Measurements from ENCODE around the gene MRPS10. TPM values are rescaled to one million over a fixed set of nuclear protein-coding genes. Genes with fewer than 3 reads are reported as not detected.
A peak's percentile ranks its signal among the peaks of the same experiment; 100 is the strongest.

Gene MRPS10
- polyA plus RNA-seq, 3 donors = 9.2 to 33.0 (median 31.4) TPM

DNA sequence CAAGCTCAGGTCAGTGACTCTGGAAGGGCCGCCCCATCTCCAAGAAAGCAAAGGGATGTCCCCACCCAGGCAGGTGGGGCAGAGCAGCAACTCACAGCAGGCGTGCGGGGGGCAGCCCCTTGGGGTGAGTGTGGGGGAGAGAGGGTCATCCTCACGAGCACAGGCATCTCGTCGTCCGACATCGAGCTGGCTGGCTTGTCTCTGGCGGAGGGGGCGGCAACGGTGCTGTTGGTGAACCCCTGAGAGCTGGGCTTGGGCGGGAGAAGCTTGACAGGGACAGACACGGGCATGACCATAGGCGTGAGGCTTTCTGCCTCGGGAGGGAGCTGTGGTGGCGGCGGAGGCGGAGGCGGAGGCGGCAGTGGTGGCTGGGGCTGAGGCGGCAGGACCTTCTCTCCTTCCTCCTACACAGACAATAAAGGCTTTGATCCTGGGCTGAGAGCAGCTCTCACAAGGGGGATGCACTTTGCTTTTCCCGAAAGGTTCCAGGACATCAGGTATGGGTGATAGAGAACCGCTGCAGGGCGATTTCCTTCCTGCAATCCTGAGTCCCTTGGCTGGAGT lies 45.6 kb upstream of the MRPS10 start:
- Histone ChIP-seq H3K9me3 (replicated peaks in 1 of 2; ENCODE audit: control insufficient read depth in 1 of 2, insufficient read depth in 1 of 2, low read length in 2 of 2) (no peaks in the 10 kb centered on the region), H3K4me1 (ENCODE audit: control insufficient read depth in 1 of 2, insufficient read depth in 2 of 2, low read length in 2 of 2) (no peaks in the 10 kb centered on the region), H2AFZ (ENCODE audit: insufficient read depth, low read depth, low read length, poor library complexity, severe bottlenecking) (no peak overlapping the region), H3K27me3 (ENCODE audit: control insufficient read depth in 2 of 2, insufficient read depth in 2 of 2, low read length in 2 of 2) (no peaks in the 10 kb centered on the region), H3K36me3 (replicated peaks in 1 of 2; ENCODE audit: control insufficient read depth in 1 of 2, insufficient read depth in 2 of 2, low read length in 2 of 2) (peaks cover 42 to 85% of the 10 kb centered on the region in 2 donors), H3K79me2 (ENCODE audit: insufficient read depth, low read length) (no peaks in the 10 kb centered on the region), H3K27ac (ENCODE audit: low read depth in 1 of 2, low read length in 2 of 2) (no peak overlapping the region), H3K4me2 (replicated peaks; ENCODE audit: extremely low read depth, low read length, poor library complexity, severe bottlenecking) (no peak overlapping the region), H4K20me1 (ENCODE audit: insufficient read depth, low read length) (no peaks in the 10 kb centered on the region), H3K4me3 (replicated peaks in 1 of 3; ENCODE audit: low read depth in 2 of 3, low read length in 3 of 3) (no peak overlapping the region), H3K9ac (ENCODE audit: insufficient read depth, low read length, poor library complexity, severe bottlenecking) (no peak overlapping the region)
- DNase-seq = no peak
- TF ChIP-seq, protein P1, sequence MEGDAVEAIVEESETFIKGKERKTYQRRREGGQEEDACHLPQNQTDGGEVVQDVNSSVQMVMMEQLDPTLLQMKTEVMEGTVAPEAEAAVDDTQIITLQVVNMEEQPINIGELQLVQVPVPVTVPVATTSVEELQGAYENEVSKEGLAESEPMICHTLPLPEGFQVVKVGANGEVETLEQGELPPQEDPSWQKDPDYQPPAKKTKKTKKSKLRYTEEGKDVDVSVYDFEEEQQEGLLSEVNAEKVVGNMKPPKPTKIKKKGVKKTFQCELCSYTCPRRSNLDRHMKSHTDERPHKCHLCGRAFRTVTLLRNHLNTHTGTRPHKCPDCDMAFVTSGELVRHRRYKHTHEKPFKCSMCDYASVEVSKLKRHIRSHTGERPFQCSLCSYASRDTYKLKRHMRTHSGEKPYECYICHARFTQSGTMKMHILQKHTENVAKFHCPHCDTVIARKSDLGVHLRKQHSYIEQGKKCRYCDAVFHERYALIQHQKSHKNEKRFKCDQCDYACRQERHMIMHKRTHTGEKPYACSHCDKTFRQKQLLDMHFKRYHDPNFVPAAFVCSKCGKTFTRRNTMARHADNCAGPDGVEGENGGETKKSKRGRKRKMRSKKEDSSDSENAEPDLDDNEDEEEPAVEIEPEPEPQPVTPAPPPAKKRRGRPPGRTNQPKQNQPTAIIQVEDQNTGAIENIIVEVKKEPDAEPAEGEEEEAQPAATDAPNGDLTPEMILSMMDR (IDR thresholded peaks at IDR 0.05) = no peak
- Mint-ChIP-seq H3K4me3 (no peak overlapping the region), H3K27me3 (ENCODE audit: low read depth in 3 of 3) (peaks cover 0 to 1% (median 1%) of the 10 kb centered on the region in 3 donors), H3K36me3 (peaks cover 45 to 65% of the 10 kb centered on the region in 2 donors), H3K9me3 (peaks cover 0 to 1% (median 0%) of the 10 kb centered on the region in 7 donors), H3K4me1 (no peaks in the 10 kb centered on the region), H3K27ac (peak overlapping the region in 2 of 7 donors; percentile 41 to 50)
- intact Hi-C loops (cut with micrococcal nuclease) = loop anchor here in 1 of 2 donors (10.0 kb wide), 1 partner anchor 282 kb away; no protein-coding TSS in a partner anchor
- 100% methylated on average over 11 of the region's 24 CpGs for WGBS (ENCODE audit: insufficient coverage)

DNA sequence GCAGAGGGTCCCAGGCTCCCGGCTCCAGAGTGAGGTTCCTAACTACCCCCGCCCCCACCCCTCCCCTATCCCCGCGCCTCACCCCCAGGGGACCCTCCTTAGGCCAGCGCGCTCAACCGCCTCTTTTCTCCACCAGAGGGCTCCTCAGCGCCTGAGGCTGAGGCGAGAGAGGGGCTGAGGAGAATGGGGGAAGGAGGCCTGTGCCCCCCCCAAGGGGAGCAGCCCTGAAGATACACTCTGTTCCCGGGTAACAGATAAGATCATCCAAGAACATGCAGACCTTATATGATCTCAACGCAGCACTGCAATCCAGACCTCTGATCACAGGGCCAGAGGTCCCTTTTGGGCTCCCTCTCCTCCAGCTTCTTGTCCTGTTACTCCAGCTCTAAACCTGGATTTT lies 43.3 kb upstream of the MRPS10 start:
- H4K20me1 ChIP-seq (ENCODE audit: insufficient read depth, low read length) = no peaks in the 10 kb centered on the region
- intact Hi-C loops (cut with micrococcal nuclease) = loop anchor here in 1 of 2 donors (10.0 kb wide), 1 partner anchor 284 kb away; no protein-coding TSS in a partner anchor
- H3K27ac ChIP-seq (ENCODE audit: low read depth in 1 of 2, low read length in 2 of 2) = peak overlapping the region in 1 of 2 donors; percentile 45
- peaks cover 0 to 1% (median 1%) of the 10 kb centered on the region in 3 donors for H3K27me3 Mint-ChIP-seq (ENCODE audit: low read depth in 3 of 3)
- no peak overlapping the region for H2AFZ ChIP-seq (ENCODE audit: insufficient read depth, low read depth, low read length, poor library complexity, severe bottlenecking)
- H3K4me1 ChIP-seq (ENCODE audit: control insufficient read depth in 1 of 2, insufficient read depth in 2 of 2, low read length in 2 of 2) = no peaks in the 10 kb centered on the region
- peak overlapping the region in 2 of 7 donors; percentile 7 to 84 for H3K27ac Mint-ChIP-seq
- H3K4me3 ChIP-seq (replicated peaks in 1 of 3; ENCODE audit: low read depth in 2 of 3, low read length in 3 of 3) = no peak overlapping the region
- peaks cover 0 to 1% (median 0%) of the 10 kb centered on the region in 7 donors for H3K9me3 Mint-ChIP-seq
- peak in 1 of 3 donors; percentile 15 for DNase-seq
- no peak overlapping the region for H3K4me3 Mint-ChIP-seq
- no peaks in the 10 kb centered on the region for H3K9me3 ChIP-seq (replicated peaks in 1 of 2; ENCODE audit: control insufficient read depth in 1 of 2, insufficient read depth in 1 of 2, low read length in 2 of 2)
- TF ChIP-seq, protein P1 (IDR thresholded peaks at IDR 0.05) = peak; percentile 73
- H3K9ac ChIP-seq (ENCODE audit: insufficient read depth, low read length, poor library complexity, severe bottlenecking) = no peak overlapping the region
- H3K4me2 ChIP-seq (replicated peaks; ENCODE audit: extremely low read depth, low read length, poor library complexity, severe bottlenecking) = no peak overlapping the region
- H3K36me3 Mint-ChIP-seq = peaks cover 54 to 75% of the 10 kb centered on the region in 2 donors
- no peaks in the 10 kb centered on the region for H3K27me3 ChIP-seq (ENCODE audit: control insufficient read depth in 2 of 2, insufficient read depth in 2 of 2, low read length in 2 of 2)
- peaks cover 57 to 91% of the 10 kb centered on the region in 2 donors for H3K36me3 ChIP-seq (replicated peaks in 1 of 2; ENCODE audit: control insufficient read depth in 1 of 2, insufficient read depth in 2 of 2, low read length in 2 of 2)
- WGBS (ENCODE audit: insufficient coverage) = 100% methylated on average over 1 of the region's 11 CpGs
- H3K79me2 ChIP-seq (ENCODE audit: insufficient read depth, low read length) = no peaks in the 10 kb centered on the region
- H3K4me1 Mint-ChIP-seq = no peaks in the 10 kb centered on the region
